MM.1S (cell line): ENCODE results near the gene SMARCAD1.

ENCODE experiments used
- EZH2 ChIP-seq: fragments of 300-600 bp; sonication (generic); optimal IDR thresholded peaks from 2 replicates; pipeline ENCODE3; 2017; ENCODE audit warnings: low read depth, mild to moderate bottlenecking, antibody characterized with exemption, low read length, mixed read lengths
- EZH2phosphoT487 ChIP-seq: fragments of 300-600 bp; sonication (generic); IDR thresholded peaks from 2 replicates; pipeline ENCODE4 v1.6.1; 2018; ENCODE audit warnings: antibody characterized with exemption, low read length
- TF ChIP-seq, protein P1 (sequence below): fragments of 300-600 bp; sonication (generic); IDR thresholded peaks from 2 replicates; pipeline ENCODE4 v1.5.1; 2016; ENCODE audit warnings: antibody characterized with exemption, low read length, mixed read lengths

GRCh38 chr4:94226763-94227162 lies 19.1 kb downstream of the SMARCAD1 start:
- TF ChIP-seq, protein P1, sequence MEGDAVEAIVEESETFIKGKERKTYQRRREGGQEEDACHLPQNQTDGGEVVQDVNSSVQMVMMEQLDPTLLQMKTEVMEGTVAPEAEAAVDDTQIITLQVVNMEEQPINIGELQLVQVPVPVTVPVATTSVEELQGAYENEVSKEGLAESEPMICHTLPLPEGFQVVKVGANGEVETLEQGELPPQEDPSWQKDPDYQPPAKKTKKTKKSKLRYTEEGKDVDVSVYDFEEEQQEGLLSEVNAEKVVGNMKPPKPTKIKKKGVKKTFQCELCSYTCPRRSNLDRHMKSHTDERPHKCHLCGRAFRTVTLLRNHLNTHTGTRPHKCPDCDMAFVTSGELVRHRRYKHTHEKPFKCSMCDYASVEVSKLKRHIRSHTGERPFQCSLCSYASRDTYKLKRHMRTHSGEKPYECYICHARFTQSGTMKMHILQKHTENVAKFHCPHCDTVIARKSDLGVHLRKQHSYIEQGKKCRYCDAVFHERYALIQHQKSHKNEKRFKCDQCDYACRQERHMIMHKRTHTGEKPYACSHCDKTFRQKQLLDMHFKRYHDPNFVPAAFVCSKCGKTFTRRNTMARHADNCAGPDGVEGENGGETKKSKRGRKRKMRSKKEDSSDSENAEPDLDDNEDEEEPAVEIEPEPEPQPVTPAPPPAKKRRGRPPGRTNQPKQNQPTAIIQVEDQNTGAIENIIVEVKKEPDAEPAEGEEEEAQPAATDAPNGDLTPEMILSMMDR = no peak
- TF ChIP-seq EZH2 (no peak), EZH2phosphoT487 (no peak)
